Measurements from ENCODE around the gene LRRC51.
A peak's percentile ranks its signal among the peaks of the same experiment; 100 is the strongest.
"Not testable (repeated sequence)": the region's sequence is repeated elsewhere in the genome, so short reads cannot be mapped to it uniquely, and the experiment has no call there.

Gene LRRC51

GRCh38 chr11:72139500-72139899 lies 58.9 kb downstream of the LRRC51 start:
- no peak for DNase-seq (ENCODE audit: low spot score)

GRCh38 chr11:72140661-72141060 lies 60.0 kb downstream of the LRRC51 start:
- no peak for DNase-seq (ENCODE audit: low spot score)

- peak; percentile 14 for DNase-seq (ENCODE audit: low spot score)
Measured at GRCh38 chr11:72141066-72141465, 60.4 kb downstream of the LRRC51 start.

- not testable (repeated sequence) for DNase-seq (ENCODE audit: low spot score)
Measured at GRCh38 chr11:72142086-72142485, 61.4 kb downstream of the LRRC51 start.

GRCh38 chr11:72142543-72142942 lies 61.9 kb downstream of the LRRC51 start:
- DNase-seq (ENCODE audit: low spot score), result not testable (repeated sequence)

GRCh38 chr11:72144807-72145565 lies 64.3 kb downstream of the LRRC51 start:
- DNase-seq (ENCODE audit: low spot score), result no peak

Measured in COLO829 (cell line).